Parathyroid adenoma (tissue), 2 donors: ENCODE data around the gene WDR12.
A peak's percentile ranks its signal among the peaks of the same experiment; 100 is the strongest.

Experiments
- H2AFZ ChIP-seq: fragments of 300-600 bp; sonication (generic); one replicate; pipeline ENCODE4 v1.7.0; 2017; ENCODE audit warnings: antibody characterized with exemption, mild to moderate bottlenecking
- H3K27ac ChIP-seq: fragments of 300-600 bp; sonication (generic); one replicate; pipeline ENCODE4 v1.7.0; 2017
- H3K27me3 ChIP-seq: fragments of 300-600 bp; sonication (generic); one replicate; pipeline ENCODE4 v1.7.0; 2017; ENCODE audit warnings: low read length; ENCODE audit not compliant: control insufficient read depth, insufficient read depth
- H3K36me3 ChIP-seq: fragments of 300-600 bp; sonication (generic); one replicate; pipeline ENCODE4 v1.7.0; 2017; ENCODE audit warnings: low read length; ENCODE audit not compliant: control insufficient read depth, insufficient read depth
- H3K4me1 ChIP-seq: fragments of 300-600 bp; sonication (generic); one replicate; pipeline ENCODE4 v1.7.0; 2017; ENCODE audit warnings: control low read depth
- H3K4me2 ChIP-seq: fragments of 300-600 bp; sonication (generic); one replicate; pipeline ENCODE4 v1.7.0; 2017; ENCODE audit warnings: low read length
- H3K4me3 ChIP-seq: fragments of 300-600 bp; sonication (generic); one replicate; pipeline ENCODE4 v1.7.0; 2017; ENCODE audit warnings: low read depth, low read length
- H3K79me2 ChIP-seq: fragments of 300-600 bp; sonication (generic); one replicate; pipeline ENCODE4 v1.7.0; 2017; ENCODE audit warnings: control low read depth
- H3K9ac ChIP-seq: fragments of 300-600 bp; sonication (generic); one replicate; pipeline ENCODE4 v1.7.0; 2017; ENCODE audit warnings: mild to moderate bottlenecking
- H3K9me3 ChIP-seq: fragments of 300-600 bp; sonication (generic); one replicate; pipeline ENCODE4 v1.7.0; 2017; ENCODE audit warnings: low read length; ENCODE audit not compliant: control insufficient read depth
- CTCF ChIP-seq: fragments of 300-600 bp; sonication (generic); IDR thresholded peaks from one replicate; pipeline ENCODE4 v1.7.0; 2017; ENCODE audit warnings: antibody characterized with exemption, mild to moderate bottlenecking
- donor health status: primary hyperparathyroidism.

Gene WDR12

DNA sequence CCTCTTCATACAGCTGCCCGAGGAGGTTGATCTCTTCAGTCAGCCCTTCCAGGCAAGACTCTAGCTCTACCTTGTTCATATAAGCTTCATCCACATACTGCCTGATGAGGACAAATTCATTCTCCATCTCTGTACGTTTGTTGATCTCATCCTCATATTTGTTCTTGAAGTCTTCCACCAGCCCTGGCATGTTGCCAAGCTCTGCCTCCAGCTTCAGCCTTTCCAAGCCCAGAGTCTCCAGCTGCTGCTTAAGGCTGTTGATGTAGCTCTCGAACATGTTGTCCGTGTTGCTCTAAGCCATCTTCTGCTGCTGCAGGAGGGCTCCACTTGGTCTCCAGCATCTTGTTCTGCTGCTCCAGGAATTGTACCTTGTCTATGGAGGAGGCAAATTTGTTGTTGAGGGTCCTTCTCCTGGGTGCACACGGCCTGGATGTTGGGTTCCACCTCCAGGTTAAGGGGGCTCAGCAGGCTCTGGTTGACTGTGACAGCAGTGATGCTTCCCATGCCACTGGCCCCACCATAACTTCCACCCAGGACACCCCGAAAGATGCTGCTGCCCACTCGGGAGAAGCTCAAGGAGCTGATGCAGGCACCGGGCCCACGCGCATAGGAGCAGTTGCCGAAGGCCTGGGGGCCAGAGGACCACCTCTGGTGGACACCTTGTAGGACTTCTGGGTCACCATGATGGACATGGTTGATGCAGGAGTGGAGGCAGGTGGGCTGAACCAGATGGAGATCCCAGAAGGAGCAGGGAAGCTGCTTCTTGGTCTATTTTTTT lies 70.2 kb downstream of the WDR12 start:
- Histone ChIP-seq H3K36me3 (no peaks in the 10 kb centered on the region), H3K4me3 (no peak overlapping the region), H3K9me3 (no peaks in the 10 kb centered on the region), H3K27ac (no peak overlapping the region), H3K79me2 (no peaks in the 10 kb centered on the region), H3K9ac (no peak overlapping the region), H2AFZ (no peak overlapping the region), H3K4me2 (no peak overlapping the region), H3K4me1 (no peaks in the 10 kb centered on the region), H3K27me3 (no peaks in the 10 kb centered on the region)
- TF ChIP-seq CTCF, result no peak

- Histone ChIP-seq H3K4me3 (peak overlapping the region; percentile 20), H3K79me2 (no peaks in the 10 kb centered on the region), H2AFZ (peak overlapping the region; percentile 52), H3K9ac (no peak overlapping the region), H3K4me2 (peak overlapping the region; percentile 34), H3K27me3 (no peaks in the 10 kb centered on the region), H3K27ac (peak overlapping the region; percentile 46), H3K4me1 (peaks cover 4% of the 10 kb centered on the region), H3K9me3 (no peaks in the 10 kb centered on the region), H3K36me3 (no peaks in the 10 kb centered on the region)
- TF ChIP-seq CTCF, result peak; percentile 75
These were observed 79.9 kb downstream of the WDR12 start for GRCh38 chr2:202831242-202832220.

- TF ChIP-seq CTCF, result no peak
- H3K27me3 ChIP-seq, result no peaks in the 10 kb centered on the region
These were observed 86.6 kb downstream of the WDR12 start for GRCh38 chr2:202824901-202825300.

More at GRCh38 chr2:202824901-202825300, 86.6 kb downstream of the WDR12 start:
- Histone ChIP-seq H3K4me2 (no peak overlapping the region), H2AFZ (no peak overlapping the region), H3K36me3 (no peaks in the 10 kb centered on the region), H3K9ac (no peak overlapping the region), H3K27ac (no peak overlapping the region), H3K4me3 (no peak overlapping the region), H3K79me2 (peaks cover 3% of the 10 kb centered on the region), H3K9me3 (no peaks in the 10 kb centered on the region), H3K4me1 (no peaks in the 10 kb centered on the region)
